GM23338 (cell line): Measurements from ENCODE around the gene ZNF260. TPM values are rescaled to one million over a fixed set of nuclear protein-coding genes. Genes with fewer than 3 reads are reported as not detected.

Experiments used
- EZH2 ChIP-seq: fragments of 200-600 bp; sonication (generic); IDR thresholded peaks from one replicate; pipeline ENCODE4 v1.8.0; 2017; ENCODE audit warnings: antibody characterized with exemption, mild to moderate bottlenecking, low read depth; ENCODE audit not compliant: unreplicated experiment
- EZH2phosphoT487 ChIP-seq: fragments of 200-600 bp; sonication (generic); IDR thresholded peaks from one replicate; pipeline ENCODE4 v1.8.1; 2018; ENCODE audit warnings: antibody characterized with exemption; ENCODE audit not compliant: unreplicated experiment
- NANOG ChIP-seq: IDR thresholded peaks from 2 replicates; pipeline ENCODE4 v1.6.1; 2016; ENCODE audit warnings: antibody characterized with exemption, borderline replicate concordance
- POLR2AphosphoS5 ChIP-seq: IDR thresholded peaks from 2 replicates; pipeline ENCODE4 v1.6.1; 2016; ENCODE audit warnings: antibody characterized with exemption, low read depth
- REST ChIP-seq: IDR thresholded peaks from one replicate; pipeline ENCODE4 v1.6.1; 2018; ENCODE audit warnings: antibody characterized with exemption; ENCODE audit not compliant: unreplicated experiment
- ZNF114 ChIP-seq: fragments of 250-450 bp; sonication (Bioruptor Pico); IDR thresholded peaks from 2 replicates; pipeline ENCODE4 v1.5.0; 2020; ENCODE audit warnings: mild to moderate bottlenecking, moderate library complexity
- ZNF331 ChIP-seq: fragments of 250-450 bp; sonication (Bioruptor Pico); IDR thresholded peaks from 2 replicates; pipeline ENCODE4 v1.5.0; 2020; ENCODE audit warnings: low read depth, mild to moderate bottlenecking, moderate library complexity
- polyA plus RNA-seq: library from polyadenylated mRNA; unstranded; fragments of >200 nt; fragmentation: Nextera tagmentation; extraction: Ambion mirVana; gene quantifications from 2 replicates; pipeline ENCODE4 v1.2.1, GENCODE V29; 2016
- total RNA-seq: library from RNA; depleted of rRNA; stranded (reverse); fragments of >200 nt; shearing (Covaris generic); gene quantifications from 2 replicates; pipeline ENCODE4 v1.2.3, GENCODE V29; 2014
- TF ChIP-seq, protein P1 (sequence below): fragments of 250-450 bp; sonication (Bioruptor Pico); IDR thresholded peaks from 2 replicates; pipeline ENCODE4 v1.5.0; 2020; ENCODE audit warnings: mild to moderate bottlenecking, moderate library complexity
- TF ChIP-seq, protein P2 (sequence below), 2 experiments: fragments of 200-600 bp in 1 of 2; sonication (generic) in 1 of 2; conservative IDR thresholded peaks; 2 replicates each; pipeline versions ENCODE4 v1.5.1 to v1.6.1; 2016 to 2017; ENCODE audit warnings: antibody characterized with exemption in 2 of 2, low read depth in 2 of 2, mild to moderate bottlenecking in 2 of 2, moderate library complexity in 1 of 2

Gene ZNF260
- total and polyA plus RNA-seq, 2 experiments from 2014 or later, result 26.8 to 35.9 TPM

DNA sequence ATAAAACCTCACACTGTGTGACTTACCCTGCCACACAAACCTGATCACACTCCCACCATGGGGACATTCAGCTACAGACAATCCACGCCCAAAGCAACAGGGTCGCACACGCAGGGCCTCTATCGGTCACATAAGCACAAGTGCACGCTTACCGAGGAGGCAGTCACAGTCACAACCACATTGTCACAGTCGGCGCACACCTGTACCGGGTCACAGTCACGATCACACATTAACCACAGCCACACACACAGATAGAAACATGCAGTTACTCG lies 39.3 kb downstream of the ZNF260 start (continued):
- TF ChIP-seq, protein P1, sequence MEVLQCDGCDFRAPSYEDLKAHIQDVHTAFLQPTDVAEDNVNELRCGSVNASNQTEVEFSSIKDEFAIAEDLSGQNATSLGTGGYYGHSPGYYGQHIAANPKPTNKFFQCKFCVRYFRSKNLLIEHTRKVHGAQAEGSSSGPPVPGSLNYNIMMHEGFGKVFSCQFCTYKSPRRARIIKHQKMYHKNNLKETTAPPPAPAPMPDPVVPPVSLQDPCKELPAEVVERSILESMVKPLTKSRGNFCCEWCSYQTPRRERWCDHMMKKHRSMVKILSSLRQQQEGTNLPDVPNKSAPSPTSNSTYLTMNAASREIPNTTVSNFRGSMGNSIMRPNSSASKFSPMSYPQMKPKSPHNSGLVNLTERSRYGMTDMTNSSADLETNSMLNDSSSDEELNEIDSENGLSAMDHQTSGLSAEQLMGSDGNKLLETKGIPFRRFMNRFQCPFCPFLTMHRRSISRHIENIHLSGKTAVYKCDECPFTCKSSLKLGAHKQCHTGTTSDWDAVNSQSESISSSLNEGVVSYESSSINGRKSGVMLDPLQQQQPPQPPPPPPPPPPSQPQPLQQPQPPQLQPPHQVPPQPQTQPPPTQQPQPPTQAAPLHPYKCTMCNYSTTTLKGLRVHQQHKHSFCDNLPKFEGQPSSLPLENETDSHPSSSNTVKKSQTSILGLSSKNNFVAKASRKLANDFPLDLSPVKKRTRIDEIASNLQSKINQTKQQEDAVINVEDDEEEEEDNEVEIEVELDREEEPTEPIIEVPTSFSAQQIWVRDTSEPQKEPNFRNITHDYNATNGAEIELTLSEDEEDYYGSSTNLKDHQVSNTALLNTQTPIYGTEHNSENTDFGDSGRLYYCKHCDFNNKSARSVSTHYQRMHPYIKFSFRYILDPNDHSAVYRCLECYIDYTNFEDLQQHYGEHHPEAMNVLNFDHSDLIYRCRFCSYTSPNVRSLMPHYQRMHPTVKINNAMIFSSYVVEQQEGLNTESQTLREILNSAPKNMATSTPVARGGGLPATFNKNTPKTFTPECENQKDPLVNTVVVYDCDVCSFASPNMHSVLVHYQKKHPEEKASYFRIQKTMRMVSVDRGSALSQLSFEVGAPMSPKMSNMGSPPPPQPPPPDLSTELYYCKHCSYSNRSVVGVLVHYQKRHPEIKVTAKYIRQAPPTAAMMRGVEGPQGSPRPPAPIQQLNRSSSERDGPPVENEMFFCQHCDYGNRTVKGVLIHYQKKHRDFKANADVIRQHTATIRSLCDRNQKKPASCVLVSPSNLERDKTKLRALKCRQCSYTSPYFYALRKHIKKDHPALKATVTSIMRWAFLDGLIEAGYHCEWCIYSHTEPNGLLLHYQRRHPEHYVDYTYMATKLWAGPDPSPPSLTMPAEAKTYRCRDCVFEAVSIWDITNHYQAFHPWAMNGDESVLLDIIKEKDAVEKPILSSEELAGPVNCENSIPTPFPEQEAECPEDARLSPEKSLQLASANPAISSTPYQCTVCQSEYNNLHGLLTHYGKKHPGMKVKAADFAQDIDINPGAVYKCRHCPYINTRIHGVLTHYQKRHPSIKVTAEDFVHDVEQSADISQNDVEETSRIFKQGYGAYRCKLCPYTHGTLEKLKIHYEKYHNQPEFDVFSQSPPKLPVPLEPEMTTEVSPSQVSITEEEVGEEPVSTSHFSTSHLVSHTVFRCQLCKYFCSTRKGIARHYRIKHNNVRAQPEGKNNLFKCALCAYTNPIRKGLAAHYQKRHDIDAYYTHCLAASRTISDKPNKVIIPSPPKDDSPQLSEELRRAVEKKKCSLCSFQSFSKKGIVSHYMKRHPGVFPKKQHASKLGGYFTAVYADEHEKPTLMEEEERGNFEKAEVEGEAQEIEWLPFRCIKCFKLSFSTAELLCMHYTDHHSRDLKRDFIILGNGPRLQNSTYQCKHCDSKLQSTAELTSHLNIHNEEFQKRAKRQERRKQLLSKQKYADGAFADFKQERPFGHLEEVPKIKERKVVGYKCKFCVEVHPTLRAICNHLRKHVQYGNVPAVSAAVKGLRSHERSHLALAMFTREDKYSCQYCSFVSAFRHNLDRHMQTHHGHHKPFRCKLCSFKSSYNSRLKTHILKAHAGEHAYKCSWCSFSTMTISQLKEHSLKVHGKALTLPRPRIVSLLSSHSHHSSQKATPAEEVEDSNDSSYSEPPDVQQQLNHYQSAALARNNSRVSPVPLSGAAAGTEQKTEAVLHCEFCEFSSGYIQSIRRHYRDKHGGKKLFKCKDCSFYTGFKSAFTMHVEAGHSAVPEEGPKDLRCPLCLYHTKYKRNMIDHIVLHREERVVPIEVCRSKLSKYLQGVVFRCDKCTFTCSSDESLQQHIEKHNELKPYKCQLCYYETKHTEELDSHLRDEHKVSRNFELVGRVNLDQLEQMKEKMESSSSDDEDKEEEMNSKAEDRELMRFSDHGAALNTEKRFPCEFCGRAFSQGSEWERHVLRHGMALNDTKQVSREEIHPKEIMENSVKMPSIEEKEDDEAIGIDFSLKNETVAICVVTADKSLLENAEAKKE, result no peak
- TF ChIP-seq ZNF114 (CRISPR knock-in tag) (no peak), ZNF331 (CRISPR knock-in tag) (no peak), REST (no peak), EZH2 (no peak), NANOG (no peak), POLR2AphosphoS5 (no peak), EZH2phosphoT487 (no peak)
- TF ChIP-seq, protein P2, sequence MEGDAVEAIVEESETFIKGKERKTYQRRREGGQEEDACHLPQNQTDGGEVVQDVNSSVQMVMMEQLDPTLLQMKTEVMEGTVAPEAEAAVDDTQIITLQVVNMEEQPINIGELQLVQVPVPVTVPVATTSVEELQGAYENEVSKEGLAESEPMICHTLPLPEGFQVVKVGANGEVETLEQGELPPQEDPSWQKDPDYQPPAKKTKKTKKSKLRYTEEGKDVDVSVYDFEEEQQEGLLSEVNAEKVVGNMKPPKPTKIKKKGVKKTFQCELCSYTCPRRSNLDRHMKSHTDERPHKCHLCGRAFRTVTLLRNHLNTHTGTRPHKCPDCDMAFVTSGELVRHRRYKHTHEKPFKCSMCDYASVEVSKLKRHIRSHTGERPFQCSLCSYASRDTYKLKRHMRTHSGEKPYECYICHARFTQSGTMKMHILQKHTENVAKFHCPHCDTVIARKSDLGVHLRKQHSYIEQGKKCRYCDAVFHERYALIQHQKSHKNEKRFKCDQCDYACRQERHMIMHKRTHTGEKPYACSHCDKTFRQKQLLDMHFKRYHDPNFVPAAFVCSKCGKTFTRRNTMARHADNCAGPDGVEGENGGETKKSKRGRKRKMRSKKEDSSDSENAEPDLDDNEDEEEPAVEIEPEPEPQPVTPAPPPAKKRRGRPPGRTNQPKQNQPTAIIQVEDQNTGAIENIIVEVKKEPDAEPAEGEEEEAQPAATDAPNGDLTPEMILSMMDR (conservative IDR thresholded peaks at IDR 0.05; ENCODE audit: low read depth in 2 of 2), result no peak
